ENCODE measurements around the gene CTXND1.
"Not testable (repeated sequence)": the region's sequence is repeated elsewhere in the genome, so short reads cannot be mapped to it uniquely, and the experiment has no call there.

The CTXND1 gene

GRCh38 chr15:80163217-80163616, 88.8 kb downstream of the CTXND1 start:
- no peaks in the 10 kb centered on the region for H3K9me3 ChIP-seq (ENCODE audit: control insufficient read depth, low read depth, low read length)
- H3K4me1 ChIP-seq (ENCODE audit: control insufficient read depth, low read depth, low read length), result no peaks in the 10 kb centered on the region
- no peak overlapping the region for H3K4me3 ChIP-seq (ENCODE audit: low read length)
- no peak overlapping the region for H3K27ac ChIP-seq (ENCODE audit: low read length)
- no peak overlapping the region for H3K9ac ChIP-seq (ENCODE audit: low read length)
- no peaks in the 10 kb centered on the region for H3K27me3 ChIP-seq (ENCODE audit: control insufficient read depth, insufficient read depth, low read length)
- peaks cover 2% of the 10 kb centered on the region for H3K36me3 ChIP-seq (ENCODE audit: control insufficient read depth, low read depth, low read length)

- Histone ChIP-seq H3K36me3 (ENCODE audit: control insufficient read depth, low read depth, low read length) (peaks cover 2% of the 10 kb centered on the region), H3K27ac (ENCODE audit: low read length) (no peak overlapping the region), H3K9ac (ENCODE audit: low read length) (no peak overlapping the region), H3K27me3 (ENCODE audit: control insufficient read depth, insufficient read depth, low read length) (no peaks in the 10 kb centered on the region), H3K9me3 (ENCODE audit: control insufficient read depth, low read depth, low read length) (no peaks in the 10 kb centered on the region), H3K4me3 (ENCODE audit: low read length) (no peak overlapping the region), H3K4me1 (ENCODE audit: control insufficient read depth, low read depth, low read length) (no peaks in the 10 kb centered on the region)
These were observed 89.9 kb downstream of the CTXND1 start for GRCh38 chr15:80162059-80162554.

GRCh38 chr15:80161468-80162016, 90.5 kb downstream of the CTXND1 start:
- Histone ChIP-seq H3K9ac (ENCODE audit: low read length) (no peak overlapping the region), H3K4me1 (ENCODE audit: control insufficient read depth, low read depth, low read length) (no peaks in the 10 kb centered on the region), H3K27me3 (ENCODE audit: control insufficient read depth, insufficient read depth, low read length) (no peaks in the 10 kb centered on the region), H3K36me3 (ENCODE audit: control insufficient read depth, low read depth, low read length) (peaks cover 2% of the 10 kb centered on the region), H3K4me3 (ENCODE audit: low read length) (no peak overlapping the region), H3K27ac (ENCODE audit: low read length) (no peak overlapping the region), H3K9me3 (ENCODE audit: control insufficient read depth, low read depth, low read length) (no peaks in the 10 kb centered on the region)

- Histone ChIP-seq H3K9me3 (ENCODE audit: control insufficient read depth, low read depth, low read length) (no peaks in the 10 kb centered on the region), H3K27ac (ENCODE audit: low read length) (no peak overlapping the region), H3K27me3 (ENCODE audit: control insufficient read depth, insufficient read depth, low read length) (no peaks in the 10 kb centered on the region), H3K4me3 (ENCODE audit: low read length) (no peak overlapping the region), H3K36me3 (ENCODE audit: control insufficient read depth, low read depth, low read length) (peaks cover 2% of the 10 kb centered on the region), H3K4me1 (ENCODE audit: control insufficient read depth, low read depth, low read length) (no peaks in the 10 kb centered on the region), H3K9ac (ENCODE audit: low read length) (no peak overlapping the region)
These were observed 91.3 kb downstream of the CTXND1 start for GRCh38 chr15:80160570-80161156.

- H3K27ac ChIP-seq (ENCODE audit: low read length), result no peak overlapping the region
- no peak overlapping the region for H3K9ac ChIP-seq (ENCODE audit: low read length)
- H3K36me3 ChIP-seq (ENCODE audit: control insufficient read depth, low read depth, low read length), result peaks cover 2% of the 10 kb centered on the region
These were observed 92.0 kb downstream of the CTXND1 start for GRCh38 chr15:80159811-80160569.

GRCh38 chr15:80159301-80159700, 92.7 kb downstream of the CTXND1 start:
- H3K27ac ChIP-seq (ENCODE audit: low read length), result no peak overlapping the region
- no peaks in the 10 kb centered on the region for H3K27me3 ChIP-seq (ENCODE audit: control insufficient read depth, insufficient read depth, low read length)
- no peaks in the 10 kb centered on the region for H3K4me1 ChIP-seq (ENCODE audit: control insufficient read depth, low read depth, low read length)
- H3K4me3 ChIP-seq (ENCODE audit: low read length), result no peak overlapping the region
- no peaks in the 10 kb centered on the region for H3K9me3 ChIP-seq (ENCODE audit: control insufficient read depth, low read depth, low read length)
- peaks cover 2% of the 10 kb centered on the region for H3K36me3 ChIP-seq (ENCODE audit: control insufficient read depth, low read depth, low read length)
- no peak overlapping the region for H3K9ac ChIP-seq (ENCODE audit: low read length)

More at GRCh38 chr15:80159811-80160569, 92.0 kb downstream of the CTXND1 start:
- Histone ChIP-seq H3K27me3 (ENCODE audit: control insufficient read depth, insufficient read depth, low read length) (no peaks in the 10 kb centered on the region), H3K4me1 (ENCODE audit: control insufficient read depth, low read depth, low read length) (no peaks in the 10 kb centered on the region), H3K9me3 (ENCODE audit: control insufficient read depth, low read depth, low read length) (no peaks in the 10 kb centered on the region), H3K4me3 (ENCODE audit: low read length) (no peak overlapping the region)

GRCh38 chr15:80157215-80157614, 94.8 kb downstream of the CTXND1 start:
- H3K27me3 ChIP-seq (ENCODE audit: control insufficient read depth, insufficient read depth, low read length), result no peaks in the 10 kb centered on the region
- H3K9me3 ChIP-seq (ENCODE audit: control insufficient read depth, low read depth, low read length), result no peaks in the 10 kb centered on the region
- H3K4me3 ChIP-seq (ENCODE audit: low read length), result no peak overlapping the region
- no peaks in the 10 kb centered on the region for H3K4me1 ChIP-seq (ENCODE audit: control insufficient read depth, low read depth, low read length)
- no peak overlapping the region for H3K9ac ChIP-seq (ENCODE audit: low read length)
- H3K27ac ChIP-seq (ENCODE audit: low read length), result no peak overlapping the region
- peaks cover 2% of the 10 kb centered on the region for H3K36me3 ChIP-seq (ENCODE audit: control insufficient read depth, low read depth, low read length)

GRCh38 chr15:80156176-80156720, 95.8 kb downstream of the CTXND1 start:
- peaks cover 6% of the 10 kb centered on the region for H3K4me1 ChIP-seq (ENCODE audit: control insufficient read depth, low read depth, low read length)
- H3K9me3 ChIP-seq (ENCODE audit: control insufficient read depth, low read depth, low read length), result no peaks in the 10 kb centered on the region
- H3K36me3 ChIP-seq (ENCODE audit: control insufficient read depth, low read depth, low read length), result peaks cover 2% of the 10 kb centered on the region
- peaks cover 6% of the 10 kb centered on the region for H3K27me3 ChIP-seq (ENCODE audit: control insufficient read depth, insufficient read depth, low read length)
- no peak overlapping the region for H3K27ac ChIP-seq (ENCODE audit: low read length)
- no peak overlapping the region for H3K4me3 ChIP-seq (ENCODE audit: low read length)
- H3K9ac ChIP-seq (ENCODE audit: low read length), result no peak overlapping the region

- not testable (repeated sequence) for H3K9ac ChIP-seq (ENCODE audit: low read length); H3K27me3 ChIP-seq (ENCODE audit: control insufficient read depth, insufficient read depth, low read length); H3K9me3 ChIP-seq (ENCODE audit: control insufficient read depth, low read depth, low read length); H3K27ac ChIP-seq (ENCODE audit: low read length); H3K4me3 ChIP-seq (ENCODE audit: low read length); H3K4me1 ChIP-seq (ENCODE audit: control insufficient read depth, low read depth, low read length); H3K36me3 ChIP-seq (ENCODE audit: control insufficient read depth, low read depth, low read length)
These were observed 96.4 kb downstream of the CTXND1 start for GRCh38 chr15:80155378-80156175.

GRCh38 chr15:80155001-80155377, 97.0 kb downstream of the CTXND1 start:
- H3K27ac ChIP-seq (ENCODE audit: low read length), result no peak overlapping the region
- H3K9ac ChIP-seq (ENCODE audit: low read length), result no peak overlapping the region
- peaks cover 6% of the 10 kb centered on the region for H3K4me1 ChIP-seq (ENCODE audit: control insufficient read depth, low read depth, low read length)
- H3K4me3 ChIP-seq (ENCODE audit: low read length), result no peak overlapping the region
- peaks cover 6% of the 10 kb centered on the region for H3K27me3 ChIP-seq (ENCODE audit: control insufficient read depth, insufficient read depth, low read length)
- H3K36me3 ChIP-seq (ENCODE audit: control insufficient read depth, low read depth, low read length), result peaks cover 2% of the 10 kb centered on the region
- H3K9me3 ChIP-seq (ENCODE audit: control insufficient read depth, low read depth, low read length), result no peaks in the 10 kb centered on the region

- H3K4me1 ChIP-seq (ENCODE audit: control insufficient read depth, low read depth, low read length), result peaks cover 6% of the 10 kb centered on the region
- no peak overlapping the region for H3K4me3 ChIP-seq (ENCODE audit: low read length)
- no peaks in the 10 kb centered on the region for H3K9me3 ChIP-seq (ENCODE audit: control insufficient read depth, low read depth, low read length)
- peaks cover 6% of the 10 kb centered on the region for H3K27me3 ChIP-seq (ENCODE audit: control insufficient read depth, insufficient read depth, low read length)
- H3K9ac ChIP-seq (ENCODE audit: low read length), result no peak overlapping the region
- H3K36me3 ChIP-seq (ENCODE audit: control insufficient read depth, low read depth, low read length), result no peaks in the 10 kb centered on the region
- no peak overlapping the region for H3K27ac ChIP-seq (ENCODE audit: low read length)
These were observed 97.7 kb downstream of the CTXND1 start for GRCh38 chr15:80154336-80154735.

Measured in iPS-18a (cell line).